ENCODE measurements around the gene DLG1. TPM values are rescaled to one million over a fixed set of nuclear protein-coding genes. Genes with fewer than 3 reads are reported as not detected.

Gene DLG1
- total and polyA plus RNA-seq, 9 of the 15 experiments (the other 6 are each of a cell fraction or from before 2014, with no cell fraction given): 9.4 to 63.5 (median 43.6) TPM

GRCh38 chr3:197031315-197032285 lies 266.8 kb downstream of the DLG1 start (continued):
- TF ChIP-seq ZNF318 (IDR thresholded peaks at IDR 0.05; ENCODE audit: borderline replicate concordance in 1 of 2, low read depth in 1 of 2) (peak in 1 of 2 experiments; percentile 86; a peak in 1 of 4 replicates), UBTF (IDR thresholded peaks at IDR 0.05; ENCODE audit: borderline replicate concordance in 1 of 2, low read depth in 2 of 2, low read length in 2 of 2) (no peak), CREB5 (CRISPR knock-in tag; IDR thresholded peaks at IDR 0.05) (no peak), MLX (CRISPR knock-in tag; conservative IDR thresholded peaks at IDR 0.05) (no peak), PHF21A (IDR thresholded peaks at IDR 0.05; ENCODE audit: borderline replicate concordance, low read depth) (no peak), ZNF76 (CRISPR knock-in tag; IDR thresholded peaks at IDR 0.05; ENCODE audit: borderline replicate concordance) (no peak), RNF219 (CRISPR knock-in tag; IDR thresholded peaks at IDR 0.05) (no peak), KLF6 (CRISPR knock-in tag; IDR thresholded peaks at IDR 0.05; ENCODE audit: borderline replicate concordance) (no peak; the same call in 1 of the 2 replicates)
